Thoracic aorta endothelial cell (primary cell): ENCODE results near the gene VPS26B. TPM values are rescaled to one million over a fixed set of nuclear protein-coding genes. Genes with fewer than 3 reads are reported as not detected.

Experiments
- total RNA-seq: library from RNA; depleted of rRNA; stranded (reverse); fragments of >200 nt; gene quantifications from 2 replicates; pipeline ENCODE4 v1.2.3, GENCODE V29; 2012

VPS26B gene
- total RNA-seq = 44.1 and 48.5 TPM in 2 replicates

DNA sequence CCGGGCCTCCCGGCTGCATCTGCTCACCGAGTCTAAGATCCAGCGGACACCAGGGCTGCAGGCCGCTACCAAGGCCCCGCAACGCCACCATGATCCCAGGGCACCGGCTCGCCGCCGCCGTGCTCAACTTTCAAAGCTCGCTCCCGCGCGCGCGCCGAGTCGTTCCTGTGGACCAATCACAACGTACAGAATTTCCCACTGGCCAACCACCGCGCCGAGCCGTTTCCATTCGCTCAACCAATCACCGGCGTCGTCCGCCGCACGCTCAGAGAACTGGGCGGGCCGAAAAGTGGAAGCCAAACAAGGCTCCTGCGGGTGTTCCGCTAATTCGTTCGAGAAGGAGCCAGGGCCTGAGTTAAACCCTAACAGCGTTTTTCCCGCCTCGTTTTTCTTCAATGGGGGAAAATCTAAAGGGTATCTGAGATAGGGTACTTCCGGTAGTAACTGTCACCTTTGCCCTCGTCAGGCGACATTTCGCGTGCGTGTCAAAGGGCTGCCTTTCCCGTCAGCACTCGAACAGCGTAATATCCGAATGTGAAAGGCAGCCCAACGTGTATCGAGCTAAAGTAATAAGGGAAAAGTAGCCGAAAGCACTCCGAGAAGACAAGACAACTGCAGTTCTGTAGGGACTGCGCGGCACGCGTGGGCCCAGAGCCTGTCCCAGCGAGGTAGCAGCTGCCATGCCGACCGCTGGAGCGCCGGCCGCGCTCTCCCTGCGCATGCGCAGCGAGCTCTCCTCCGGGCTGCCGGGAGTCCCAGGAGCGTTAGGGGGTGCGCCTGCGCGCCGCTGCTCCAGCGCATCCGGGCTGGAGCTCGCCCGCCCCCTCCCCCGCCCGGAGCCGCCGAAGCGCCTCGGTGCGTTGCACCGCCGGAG, at the start of gene VPS26B, which contains the start of gene NCAPD3:
Gene VPS26B (plus strand): TSS at position 836 of the 874 bp plus-strand sequence. CDS start 452 bp downstream, outside the sequence.
Gene NCAPD3 (minus strand): TSS at position 132 of the 874 bp plus-strand sequence. CDS start 41 bp downstream, at position 91.

DNA sequence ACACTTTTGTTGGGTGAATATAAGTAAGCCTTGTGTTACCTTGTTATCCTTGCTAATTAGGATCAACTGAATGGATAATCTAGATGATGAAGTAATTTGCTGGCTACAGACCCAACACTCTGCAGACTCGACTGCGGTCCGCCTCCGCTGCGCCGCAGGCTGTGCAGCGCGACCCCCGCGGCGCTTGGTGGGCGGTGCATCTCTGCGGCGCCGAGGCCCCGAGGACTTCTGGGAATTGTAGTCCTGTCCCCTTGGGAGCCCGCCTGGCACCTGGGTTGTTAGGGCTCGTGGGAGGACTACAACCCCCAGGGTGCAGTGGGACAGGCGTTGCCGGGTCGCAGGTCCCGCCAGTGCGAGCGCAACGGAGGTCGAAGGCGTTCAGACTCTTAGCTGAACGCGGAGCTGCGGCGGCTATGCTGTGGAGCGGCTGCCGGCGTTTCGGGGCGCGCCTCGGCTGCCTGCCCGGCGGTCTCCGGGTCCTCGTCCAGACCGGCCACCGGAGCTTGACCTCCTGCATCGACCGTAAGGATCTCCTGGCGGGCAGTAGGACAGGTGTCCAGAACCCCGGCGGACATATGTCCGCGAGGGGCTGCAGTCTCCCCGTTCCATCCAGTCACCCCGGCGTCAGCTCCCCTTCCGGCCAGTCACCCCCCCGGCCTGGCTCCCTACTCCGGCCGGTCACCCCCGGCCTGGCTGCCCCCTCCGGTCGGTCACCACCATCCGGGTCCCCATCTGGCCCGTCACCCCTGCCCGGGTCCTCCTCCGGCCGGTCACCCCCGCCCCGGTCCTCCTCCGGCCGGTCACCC, 28.9 kb downstream of the VPS26B start, which contains the start of the genes ACAD8 and THYN1:
Gene ACAD8 (plus strand): TSS at position 381 of the 806 bp plus-strand sequence. CDS start 33 bp downstream, at position 414.
Gene THYN1 (minus strand): TSS at position 165 of the 806 bp plus-strand sequence. CDS start 470 bp downstream, outside the sequence.

DNA sequence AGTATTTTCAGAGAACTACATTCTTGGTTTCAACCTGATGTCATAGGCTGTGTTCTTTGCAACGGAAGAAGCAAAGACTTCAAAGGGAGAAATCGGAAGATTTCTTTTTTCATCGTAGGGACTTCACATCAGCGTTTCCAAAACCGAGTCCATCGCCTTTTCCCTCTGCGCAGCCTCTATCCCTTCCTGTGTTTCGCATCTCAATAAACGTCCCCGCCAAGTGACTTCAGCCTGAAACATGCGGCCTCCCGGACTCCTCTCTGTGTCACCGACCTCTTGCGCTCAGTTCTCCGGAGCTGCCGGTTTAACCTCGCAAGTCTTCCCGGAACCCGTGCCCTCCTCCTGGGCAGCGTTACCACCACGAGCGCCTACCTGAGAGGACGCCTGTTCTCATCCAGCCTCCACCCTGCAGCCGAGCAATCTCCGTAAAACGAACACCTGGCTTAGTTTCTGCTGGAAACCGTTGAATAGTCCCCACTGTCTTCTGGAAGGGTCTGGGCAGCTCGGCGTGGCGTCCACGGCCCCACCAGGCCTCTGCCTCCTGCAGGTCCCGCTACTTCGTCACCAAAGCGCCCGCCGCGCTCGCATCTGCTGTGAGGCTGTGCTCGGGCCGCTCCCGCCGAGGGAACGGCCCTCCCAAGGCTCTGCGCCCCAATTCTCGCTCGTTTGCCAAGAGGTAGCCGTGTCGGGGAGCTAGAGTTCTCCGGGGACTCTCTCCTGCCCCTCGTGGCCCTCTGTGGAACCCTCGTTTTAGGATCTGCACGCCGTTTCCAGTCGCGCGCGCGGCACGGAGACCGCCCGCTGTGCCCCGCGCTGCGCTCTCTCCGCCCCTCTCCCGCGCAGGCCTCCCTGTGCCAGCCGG, 51.3 kb downstream of the VPS26B start, which contains the start of gene GLB1L3:
Gene GLB1L3 (plus strand): TSS at position 846 of the 862 bp plus-strand sequence. CDS start 362 bp downstream, outside the sequence.

Other genes starting within 250 kb of the VPS26B start
- gene JAM3, start 155.6 kb upstream of the VPS26B start, total RNA-seq = 126 and 148 TPM in 2 replicates
- gene NCAPD3, start 704 bp upstream of the VPS26B start, total RNA-seq = 42.2 and 60.2 TPM in 2 replicates
- gene THYN1, start 28.7 kb downstream of the VPS26B start, total RNA-seq = 45.1 and 49.8 TPM in 2 replicates
- gene ACAD8, start 28.9 kb downstream of the VPS26B start, total RNA-seq = 17.7 and 17.9 TPM in 2 replicates
- gene GLB1L3, start 51.7 kb downstream of the VPS26B start, total RNA-seq = not detected in 2 replicates
- gene GLB1L2, start 107.3 kb downstream of the VPS26B start, total RNA-seq = 0.27 and 0.93 TPM in 2 replicates
- gene B3GAT1, start 187.6 kb downstream of the VPS26B start, total RNA-seq = 0.07 TPM in 1 of 2 replicates, not detected in the other